Gastroesophageal sphincter (tissue), 3 donors: ENCODE results near the gene CCDC117.

Experiments
- POLR2A ChIP-seq, 2 donors: fragments of 450-650 bp; IDR thresholded peaks; one replicate each; pipeline ENCODE4 v1.6.1; 2017; ENCODE audit warnings: antibody characterized with exemption in 2 of 2, mild to moderate bottlenecking in 2 of 2, moderate library complexity in 1 of 2
- POLR2AphosphoS5 ChIP-seq: sonication (generic); formaldehyde crosslinking; IDR thresholded peaks from one replicate; pipeline ENCODE4 v1.6.1; 2017; ENCODE audit warnings: antibody characterized with exemption
- TF ChIP-seq, protein P1 (sequence below), 4 experiments: fragments of 200-600 bp in 2 of 4; fragments of 450-650 bp in 2 of 4; sonication (generic) in 1 of 4; IDR thresholded peaks; one replicate each; pipeline ENCODE4 v1.5.1; 2017 to 2019; ENCODE audit warnings: antibody characterized with exemption in 4 of 4, mild to moderate bottlenecking in 2 of 4, moderate library complexity in 2 of 4

- TF ChIP-seq, protein P1, sequence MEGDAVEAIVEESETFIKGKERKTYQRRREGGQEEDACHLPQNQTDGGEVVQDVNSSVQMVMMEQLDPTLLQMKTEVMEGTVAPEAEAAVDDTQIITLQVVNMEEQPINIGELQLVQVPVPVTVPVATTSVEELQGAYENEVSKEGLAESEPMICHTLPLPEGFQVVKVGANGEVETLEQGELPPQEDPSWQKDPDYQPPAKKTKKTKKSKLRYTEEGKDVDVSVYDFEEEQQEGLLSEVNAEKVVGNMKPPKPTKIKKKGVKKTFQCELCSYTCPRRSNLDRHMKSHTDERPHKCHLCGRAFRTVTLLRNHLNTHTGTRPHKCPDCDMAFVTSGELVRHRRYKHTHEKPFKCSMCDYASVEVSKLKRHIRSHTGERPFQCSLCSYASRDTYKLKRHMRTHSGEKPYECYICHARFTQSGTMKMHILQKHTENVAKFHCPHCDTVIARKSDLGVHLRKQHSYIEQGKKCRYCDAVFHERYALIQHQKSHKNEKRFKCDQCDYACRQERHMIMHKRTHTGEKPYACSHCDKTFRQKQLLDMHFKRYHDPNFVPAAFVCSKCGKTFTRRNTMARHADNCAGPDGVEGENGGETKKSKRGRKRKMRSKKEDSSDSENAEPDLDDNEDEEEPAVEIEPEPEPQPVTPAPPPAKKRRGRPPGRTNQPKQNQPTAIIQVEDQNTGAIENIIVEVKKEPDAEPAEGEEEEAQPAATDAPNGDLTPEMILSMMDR (IDR thresholded peaks at IDR 0.05) = no peak
- TF ChIP-seq POLR2A (IDR thresholded peaks at IDR 0.05) (no peak), POLR2AphosphoS5 (no peak)
Measured at GRCh38 chr22:28771195-28771791, 1.2 kb upstream of the CCDC117 start.
